NCI-H187 treated with DMSO at 0.1 percent for 48 hours (cell line): ENCODE results near the gene CEACAM18.
"Not testable (repeated sequence)": the region's sequence is repeated elsewhere in the genome, so short reads cannot be mapped to it uniquely, and the experiment has no call there.

Experiments
- DNase-seq: peaks from one replicate; lab custom pipeline; 2025; lab: John Stamatoyannopoulos, UW

The CEACAM18 gene

GRCh38 chr19:51461723-51462161, 16.6 kb upstream of the CEACAM18 start:
- no peak for DNase-seq

- DNase-seq, result no peak
Observed at GRCh38 chr19:51462276-51462675, 16.1 kb upstream of the CEACAM18 start.

GRCh38 chr19:51462681-51463080, 15.7 kb upstream of the CEACAM18 start:
- no peak for DNase-seq

GRCh38 chr19:51463976-51464581, 14.3 kb upstream of the CEACAM18 start:
- DNase-seq, result not testable (repeated sequence)

GRCh38 chr19:51466723-51467122, 11.6 kb upstream of the CEACAM18 start:
- no peak for DNase-seq

- no peak for DNase-seq
Observed at GRCh38 chr19:51467864-51468544, 10.3 kb upstream of the CEACAM18 start.

GRCh38 chr19:51468545-51468920, 9.8 kb upstream of the CEACAM18 start:
- no peak for DNase-seq

- no peak for DNase-seq
Observed at GRCh38 chr19:51469162-51469561, 9.2 kb upstream of the CEACAM18 start.

GRCh38 chr19:51469629-51470028, 8.7 kb upstream of the CEACAM18 start:
- DNase-seq, result no peak

- DNase-seq, result no peak
Observed at GRCh38 chr19:51470966-51471365, 7.4 kb upstream of the CEACAM18 start.

GRCh38 chr19:51471527-51471926, 6.8 kb upstream of the CEACAM18 start:
- no peak for DNase-seq

GRCh38 chr19:51472607-51473006, 5.7 kb upstream of the CEACAM18 start:
- DNase-seq, result no peak

- DNase-seq, result no peak
Observed at GRCh38 chr19:51473009-51473707, 5.2 kb upstream of the CEACAM18 start.

GRCh38 chr19:51476164-51476563, 2.2 kb upstream of the CEACAM18 start:
- no peak for DNase-seq

GRCh38 chr19:51477344-51477743, 995 bp upstream of the CEACAM18 start:
- no peak for DNase-seq

- DNase-seq, result no peak
Observed at GRCh38 chr19:51479531-51480331, 1.4 kb downstream of the CEACAM18 start.

GRCh38 chr19:51480590-51480989, 2.3 kb downstream of the CEACAM18 start:
- no peak for DNase-seq

- DNase-seq, result no peak
Observed at GRCh38 chr19:51485960-51486660, 7.8 kb downstream of the CEACAM18 start.

GRCh38 chr19:51488491-51488890, 10.2 kb downstream of the CEACAM18 start:
- no peak for DNase-seq

GRCh38 chr19:51489113-51489512, 10.8 kb downstream of the CEACAM18 start:
- DNase-seq, result no peak

GRCh38 chr19:51490676-51491075, 12.3 kb downstream of the CEACAM18 start:
- no peak for DNase-seq

- DNase-seq, result no peak
Observed at GRCh38 chr19:51491586-51491985, 13.2 kb downstream of the CEACAM18 start.
